D721Med (cell line): ENCODE measurements around the gene PDCD1.
"Not testable (repeated sequence)": the region's sequence is repeated elsewhere in the genome, so short reads cannot be mapped to it uniquely, and the experiment has no call there.

ENCODE experiments used
- DNase-seq: peaks from one replicate; pipeline ENCODE4 v3.0.0; 2011; ENCODE audit warnings: low spot score; ENCODE audit not compliant: insufficient read length
- FAIRE-seq: peaks from 2 replicates; lab custom pipeline; 2011; peaks lifted over from hg19 to GRCh38; lab: Jason Lieb, UNC
- CTCF ChIP-seq: IDR thresholded peaks from 2 replicates; pipeline ENCODE4 v1.5.1; 2012; ENCODE audit warnings: mild to moderate bottlenecking, control low read depth; ENCODE audit not compliant: insufficient read depth; ENCODE audit errors: missing control alignments

PDCD1 gene

DNA sequence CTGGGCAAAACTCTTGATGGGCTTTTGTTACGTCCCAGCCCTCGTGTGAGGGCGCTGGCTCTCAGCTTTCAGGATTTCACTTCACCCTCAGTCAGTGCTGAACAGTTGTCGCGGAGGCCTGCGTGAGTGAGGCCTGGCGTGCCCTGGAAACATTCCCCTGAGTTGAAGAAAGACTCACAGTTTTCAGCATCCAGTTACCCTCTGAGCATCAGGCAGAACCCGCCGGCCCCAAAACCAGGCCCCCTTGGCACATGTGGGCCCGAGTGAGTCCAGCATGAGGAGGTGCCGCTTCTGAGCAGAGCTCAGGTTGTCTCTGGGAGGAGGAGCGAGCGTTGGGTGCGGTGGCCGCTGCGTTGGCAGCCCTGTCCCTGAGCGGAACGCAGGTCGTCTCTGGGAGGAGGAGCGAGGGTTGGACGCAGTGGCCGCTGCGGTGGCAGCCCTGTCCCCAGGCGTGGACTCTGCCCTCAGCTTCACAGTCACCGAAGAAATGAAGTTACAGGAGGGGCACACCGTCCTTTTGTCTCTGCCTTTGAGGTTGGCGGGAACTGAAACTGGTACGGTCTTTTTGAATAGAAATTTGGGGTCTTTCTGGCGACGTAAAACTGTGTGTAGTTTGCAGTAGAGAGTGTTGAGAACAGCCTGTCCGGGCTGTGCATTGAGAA, 49.8 kb downstream of the PDCD1 start, which contains the start of gene NEU4:
NEU4 (plus strand) TSS at position 473 of the 662 bp plus-strand sequence. CDS start 5,292 bp downstream, outside the sequence.
- TF ChIP-seq CTCF: no peak
- DNase-seq (no peak), FAIRE-seq (no peak)

- DNase-seq (no peak), FAIRE-seq (no peak)
- TF ChIP-seq CTCF: no peak
These were observed 50.5 kb downstream of the PDCD1 start for GRCh38 chr2:241808051-241808720.

DNA sequence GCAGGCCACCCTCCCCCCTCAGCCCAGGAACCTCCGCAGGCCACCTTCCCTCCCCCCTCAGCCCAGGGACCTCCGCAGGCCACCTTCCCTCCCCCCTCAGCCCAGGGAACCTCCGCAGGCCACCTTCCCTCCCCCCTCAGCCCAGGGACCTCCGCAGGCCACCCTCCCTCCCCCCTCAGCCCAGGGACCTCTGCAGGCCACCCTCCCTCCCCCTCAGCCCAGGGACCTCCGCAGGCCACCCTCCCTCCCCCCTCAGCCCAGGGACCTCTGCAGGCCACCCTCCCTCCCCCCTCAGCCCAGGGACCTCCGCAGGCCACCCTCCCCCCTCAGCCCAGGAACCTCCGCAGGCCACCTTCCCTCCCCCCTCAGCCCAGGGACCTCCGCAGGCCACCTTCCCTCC, 52.5 kb downstream of the PDCD1 start:
- FAIRE-seq, DNase-seq: not testable (repeated sequence)

DNA sequence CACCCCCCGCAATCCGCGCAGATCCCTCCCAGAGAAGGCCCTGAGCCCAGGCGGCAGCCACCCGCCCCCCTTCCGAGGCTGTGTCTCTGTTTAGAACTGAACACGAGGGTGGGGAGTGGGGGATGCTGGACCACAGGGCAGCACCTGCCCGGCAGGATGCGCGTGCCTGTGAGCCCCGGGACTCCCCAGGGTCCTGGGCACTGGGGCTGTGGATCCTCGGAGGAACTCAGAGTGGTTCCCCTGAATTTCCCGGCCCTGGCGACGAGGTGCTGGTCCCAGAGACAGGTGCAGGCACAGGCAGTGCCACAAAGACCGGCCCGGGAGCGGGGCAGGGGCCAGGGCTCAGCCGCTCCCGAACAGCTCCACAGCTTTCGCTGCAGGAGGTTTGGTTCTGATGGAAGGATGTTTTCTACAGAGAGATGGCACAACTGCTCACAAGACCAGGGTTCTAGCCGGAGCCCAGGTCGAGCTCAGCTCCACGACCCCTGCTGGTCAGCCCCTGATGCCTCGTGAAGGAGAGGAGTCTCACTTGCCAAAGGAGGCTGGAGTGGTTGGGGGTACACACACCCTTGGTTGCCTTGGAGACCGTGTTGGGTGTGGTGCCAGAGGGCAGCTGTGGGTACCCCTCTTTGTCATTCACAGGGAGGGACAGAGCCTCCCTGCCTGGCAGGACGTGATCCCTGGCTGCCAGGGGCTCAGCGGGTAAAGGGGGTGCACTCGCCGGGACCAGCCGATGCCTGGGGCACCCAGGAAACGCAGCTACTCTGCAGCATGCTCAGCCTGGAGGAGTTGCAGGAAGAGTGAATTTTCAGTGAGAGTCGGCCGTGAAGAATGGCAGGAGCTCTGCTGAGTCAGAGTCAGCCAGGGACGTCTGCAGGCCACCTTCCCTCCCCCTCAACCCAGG, 54.1 kb downstream of the PDCD1 start:
- FAIRE-seq: no peak
- peak; percentile 13 for DNase-seq
- TF ChIP-seq CTCF: no peak

DNA sequence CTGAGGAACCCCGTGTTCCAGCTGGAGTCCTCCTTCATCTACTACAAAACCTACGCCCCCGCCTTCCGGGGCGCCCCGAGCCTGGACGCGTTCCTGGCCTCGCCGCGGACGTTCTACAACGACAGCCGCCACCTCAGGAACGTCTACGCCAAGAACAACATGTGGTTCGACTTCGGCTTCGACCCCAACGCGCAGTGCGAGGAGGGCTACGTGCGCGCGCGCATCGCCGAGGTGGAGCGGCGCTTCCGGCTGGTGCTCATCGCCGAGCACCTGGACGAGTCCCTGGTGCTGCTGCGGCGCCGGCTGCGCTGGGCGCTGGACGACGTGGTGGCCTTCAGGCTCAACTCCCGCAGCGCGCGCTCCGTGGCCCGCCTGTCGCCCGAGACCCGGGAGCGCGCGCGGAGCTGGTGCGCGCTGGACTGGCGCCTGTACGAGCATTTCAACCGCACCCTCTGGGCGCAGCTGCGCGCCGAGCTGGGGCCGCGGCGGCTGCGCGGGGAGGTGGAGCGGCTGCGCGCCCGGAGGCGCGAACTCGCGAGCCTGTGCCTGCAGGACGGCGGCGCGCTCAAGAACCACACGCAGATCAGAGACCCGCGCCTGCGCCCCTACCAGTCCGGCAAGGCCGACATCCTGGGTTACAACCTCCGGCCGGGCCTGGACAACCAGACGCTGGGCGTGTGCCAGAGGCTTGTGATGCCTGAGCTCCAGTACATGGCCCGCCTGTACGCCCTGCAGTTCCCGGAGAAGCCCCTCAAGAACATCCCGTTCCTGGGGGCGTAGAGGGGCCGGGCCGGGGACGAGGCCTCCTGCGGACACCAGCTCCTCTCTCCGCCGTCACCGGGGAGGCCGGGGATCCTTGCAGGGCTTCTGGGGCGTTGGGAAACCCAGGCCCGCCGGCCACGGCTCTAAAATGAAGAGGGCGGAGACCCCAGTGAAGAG, 55.0 kb downstream of the PDCD1 start:
- TF ChIP-seq CTCF: no peak
- FAIRE-seq (no peak), DNase-seq (peak; percentile 16)

GRCh38 chr2:241802421-241803318, 56.0 kb downstream of the PDCD1 start:
- DNase-seq: no peak
- FAIRE-seq: no peak
- no peak for TF ChIP-seq CTCF
